GM19240 (cell line): ENCODE results near the gene MYO1D.
"Not testable (repeated sequence)": the region's sequence is repeated elsewhere in the genome, so short reads cannot be mapped to it uniquely, and the experiment has no call there.

ENCODE experiments used
- DNase-seq: peaks from one replicate; pipeline ENCODE4 v3.0.0; 2011; ENCODE audit warnings: low spot score; ENCODE audit not compliant: insufficient read length

MYO1D gene

GRCh38 chr17:32855620-32856019 lies 21.3 kb downstream of the MYO1D start:
- DNase-seq, result no peak

DNA sequence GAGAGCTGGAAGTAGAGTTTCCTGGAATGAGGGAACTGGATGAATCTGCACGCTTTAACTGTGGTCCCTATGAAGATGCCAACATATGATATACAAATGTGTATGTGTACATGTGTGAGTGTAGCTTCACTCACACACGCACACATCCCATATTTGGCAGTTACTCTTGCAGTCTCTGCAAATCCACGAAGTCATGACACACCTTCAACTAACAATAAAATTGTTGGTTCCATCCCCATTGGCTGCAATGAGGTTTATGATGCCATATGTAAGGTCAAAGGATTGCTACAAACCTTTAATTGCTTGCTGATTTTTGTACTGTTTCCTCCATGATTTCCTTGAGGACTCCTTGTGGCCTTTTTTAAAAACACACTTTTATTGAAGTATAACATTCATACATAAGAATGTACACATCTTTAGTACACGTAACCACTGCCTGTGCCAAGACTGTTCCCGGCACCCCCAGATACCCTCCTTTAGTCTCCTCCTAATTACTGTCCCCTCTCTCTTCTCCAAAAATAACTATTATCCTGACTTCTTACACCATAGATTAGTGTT lies 22.0 kb downstream of the MYO1D start:
- DNase-seq, result no peak

DNA sequence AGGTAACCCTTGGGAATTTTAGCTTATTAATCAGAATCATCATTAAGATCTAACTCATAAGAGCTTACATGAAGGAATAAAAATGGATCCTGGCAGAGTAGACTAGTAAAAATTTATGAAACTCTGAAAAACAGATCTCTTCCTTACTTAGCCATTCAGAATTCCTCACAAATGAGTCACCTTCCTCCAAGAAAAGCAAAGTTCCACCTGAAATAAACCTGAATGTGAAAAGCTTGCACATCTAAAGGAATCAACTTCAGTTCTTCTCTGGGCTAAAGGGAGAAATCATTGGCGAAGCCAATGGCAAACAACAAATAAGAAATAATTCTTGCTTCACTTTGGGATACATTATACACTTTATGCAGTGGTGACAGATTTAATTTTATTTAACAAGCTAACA lies 22.7 kb downstream of the MYO1D start:
- no peak for DNase-seq

DNA sequence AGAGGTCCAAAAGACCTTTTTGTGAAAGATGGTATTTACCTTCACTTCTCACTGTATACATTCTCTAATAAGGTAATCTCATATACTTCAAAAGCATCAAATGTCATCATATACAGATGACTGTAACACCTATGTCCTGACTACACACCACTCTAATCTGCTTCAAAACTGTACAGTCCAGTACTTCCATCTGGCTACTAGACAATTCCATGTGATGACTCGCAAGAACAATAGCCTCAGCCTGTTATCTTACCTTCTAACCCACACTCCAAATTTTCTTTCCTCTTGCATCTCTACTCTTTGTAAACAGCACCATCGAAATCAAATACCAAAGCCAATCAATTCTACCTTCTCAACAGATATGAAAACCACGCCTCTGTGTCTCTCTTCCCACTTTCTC lies 24.1 kb downstream of the MYO1D start:
- DNase-seq, result no peak

GRCh38 chr17:32849879-32850278 lies 27.0 kb downstream of the MYO1D start:
- no peak for DNase-seq

GRCh38 chr17:32847977-32848376 lies 28.9 kb downstream of the MYO1D start:
- no peak for DNase-seq

GRCh38 chr17:32846143-32846542 lies 30.8 kb downstream of the MYO1D start:
- no peak for DNase-seq

DNA sequence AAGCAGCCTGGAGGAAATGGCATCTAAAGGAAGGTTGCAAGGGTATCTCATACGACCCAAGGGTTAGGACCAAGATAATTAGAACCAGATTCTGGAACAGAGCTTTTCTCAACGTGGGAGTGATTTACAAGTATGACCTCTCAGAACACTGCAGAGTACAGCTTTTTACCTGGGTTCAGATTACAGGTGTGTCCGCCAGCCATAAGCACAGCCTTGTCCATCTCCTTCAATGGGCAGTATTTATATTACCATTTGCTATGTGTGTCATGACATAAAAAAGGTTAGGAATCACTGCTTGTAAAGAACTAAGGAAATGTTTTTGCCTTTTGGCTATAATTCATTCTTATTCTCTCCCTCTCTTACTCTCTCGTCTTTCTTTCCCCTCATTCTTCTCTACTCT lies 36.7 kb downstream of the MYO1D start:
- DNase-seq, result no peak

GRCh38 chr17:32836527-32836926 lies 40.4 kb downstream of the MYO1D start:
- DNase-seq, result no peak

DNA sequence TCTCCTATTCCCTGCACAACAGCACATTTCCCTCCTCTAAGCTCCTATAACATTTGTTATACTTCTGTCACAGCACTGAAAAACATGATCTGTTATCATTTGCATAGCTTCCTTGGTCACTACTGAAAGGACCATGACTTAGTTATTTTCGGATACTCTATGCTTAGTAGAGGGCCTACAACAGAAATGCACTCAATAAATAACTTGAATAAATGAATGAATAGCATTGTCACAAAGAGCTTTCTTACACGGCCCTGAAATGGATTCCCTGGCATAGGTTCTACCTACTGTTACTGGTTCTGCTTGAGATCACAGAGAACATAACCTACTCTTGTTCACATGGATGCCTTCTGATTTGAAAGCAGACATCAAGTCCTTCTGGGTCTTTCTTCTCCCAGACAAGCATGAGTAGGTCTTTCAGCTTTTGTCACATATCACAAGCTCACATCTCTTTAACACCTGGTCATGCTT lies 41.6 kb downstream of the MYO1D start:
- DNase-seq, result no peak

DNA sequence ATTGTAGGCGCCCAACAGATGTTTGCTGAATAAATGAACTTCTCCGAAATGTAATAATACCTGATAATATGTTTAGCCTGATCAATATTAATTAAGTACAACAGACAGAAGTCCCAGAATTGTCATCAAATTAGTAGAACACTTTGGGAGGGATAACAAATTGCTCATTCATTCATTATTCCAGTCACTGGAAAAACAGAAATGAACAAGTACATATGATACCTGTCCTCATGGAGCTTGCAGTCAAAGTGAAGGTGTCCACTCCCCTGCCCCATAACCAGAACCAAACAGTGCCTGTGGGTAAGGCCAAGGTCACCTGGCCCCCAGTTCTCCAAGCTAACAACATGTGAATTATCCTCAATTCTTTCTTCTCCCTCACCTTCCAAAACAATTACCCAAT lies 42.8 kb downstream of the MYO1D start:
- no peak for DNase-seq

DNA sequence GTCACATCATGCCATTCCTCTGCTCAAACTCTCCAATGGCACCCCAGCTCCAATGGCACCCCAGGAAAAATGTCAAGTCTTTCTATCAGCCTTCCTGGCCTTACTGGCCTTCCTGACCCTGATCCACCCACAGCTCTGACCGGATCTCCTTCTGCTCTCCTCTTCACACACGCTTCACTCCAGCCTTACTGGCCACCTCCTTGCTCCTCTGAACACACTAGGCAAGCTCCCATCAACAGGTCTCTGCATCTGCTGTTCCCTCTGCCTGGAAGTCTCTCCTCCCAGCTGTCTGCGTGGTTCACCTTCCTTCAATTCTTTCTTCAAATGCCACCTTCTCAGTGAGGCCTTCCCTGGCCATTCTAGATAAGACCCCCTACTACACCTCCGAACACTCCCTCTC lies 43.4 kb downstream of the MYO1D start:
- DNase-seq, result no peak

DNA sequence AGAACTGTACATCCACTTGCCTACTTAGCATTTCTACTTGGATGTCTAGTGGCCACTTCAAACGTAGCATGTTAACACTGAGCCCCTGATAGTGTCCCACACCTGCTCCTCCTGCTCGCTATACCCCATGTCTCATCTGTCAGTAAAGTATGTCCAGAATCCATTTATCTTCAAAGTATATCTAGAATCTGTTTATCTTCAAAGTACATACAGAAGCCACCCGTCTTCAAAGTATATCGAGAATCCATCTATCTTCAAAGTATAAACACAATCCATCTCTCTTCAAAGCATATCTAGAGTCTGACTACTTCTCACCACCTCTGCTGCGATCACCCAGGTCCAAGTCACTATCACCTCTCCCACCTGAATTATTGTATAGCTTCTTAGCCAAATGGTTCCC lies 43.8 kb downstream of the MYO1D start:
- DNase-seq, result no peak

DNA sequence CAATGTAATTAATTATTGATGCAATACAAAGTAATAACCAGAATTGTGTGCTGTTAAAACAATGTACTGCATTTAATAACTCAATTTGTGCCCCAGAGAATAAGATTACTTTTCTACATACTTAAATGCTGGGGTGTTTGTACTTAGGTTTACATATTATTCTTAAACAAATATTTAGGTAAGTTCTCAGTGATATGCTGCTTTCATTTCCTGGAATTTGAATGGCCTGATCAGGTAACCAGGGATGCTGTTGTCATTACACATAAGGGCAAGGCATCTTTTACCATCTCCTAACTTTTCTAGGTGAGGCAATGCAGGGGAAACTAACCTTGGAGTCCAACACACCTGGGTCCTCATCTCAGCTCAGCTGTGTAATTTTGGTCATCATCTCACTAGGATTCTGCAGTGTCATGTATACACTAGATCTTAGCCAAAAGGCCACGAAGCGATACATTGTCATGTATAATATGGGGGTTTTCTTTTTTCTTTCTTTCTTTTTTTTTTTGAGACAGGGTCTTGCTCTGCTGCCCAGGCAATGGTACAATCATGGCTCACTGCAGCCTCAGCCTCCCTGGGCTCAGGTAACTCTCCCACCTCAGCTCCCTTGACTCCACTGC lies 45.2 kb downstream of the MYO1D start:
- no peak for DNase-seq

DNA sequence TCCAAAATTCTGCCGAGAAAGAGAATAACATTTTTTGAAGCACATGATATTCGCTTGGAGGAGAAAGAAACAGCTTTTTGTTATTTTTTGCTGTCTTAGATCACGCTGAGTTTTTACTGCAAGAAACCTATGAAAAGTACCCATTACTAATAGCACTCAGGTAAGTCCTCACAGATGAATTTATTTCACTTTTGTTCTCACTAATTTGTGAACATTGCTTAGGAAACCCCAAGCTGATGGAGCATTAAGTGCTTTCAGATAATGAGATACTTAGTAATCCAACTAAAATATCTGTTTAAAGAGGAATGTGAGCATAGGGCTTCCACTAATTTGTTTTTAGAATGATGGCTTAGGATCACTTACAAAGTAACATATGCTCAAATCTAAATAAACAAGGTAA lies 45.7 kb downstream of the MYO1D start:
- no peak for DNase-seq

GRCh38 chr17:32828822-32829221 lies 48.1 kb downstream of the MYO1D start:
- DNase-seq, result no peak

- DNase-seq, result no peak
Measured at GRCh38 chr17:32827227-32827626, 49.7 kb downstream of the MYO1D start.

DNA sequence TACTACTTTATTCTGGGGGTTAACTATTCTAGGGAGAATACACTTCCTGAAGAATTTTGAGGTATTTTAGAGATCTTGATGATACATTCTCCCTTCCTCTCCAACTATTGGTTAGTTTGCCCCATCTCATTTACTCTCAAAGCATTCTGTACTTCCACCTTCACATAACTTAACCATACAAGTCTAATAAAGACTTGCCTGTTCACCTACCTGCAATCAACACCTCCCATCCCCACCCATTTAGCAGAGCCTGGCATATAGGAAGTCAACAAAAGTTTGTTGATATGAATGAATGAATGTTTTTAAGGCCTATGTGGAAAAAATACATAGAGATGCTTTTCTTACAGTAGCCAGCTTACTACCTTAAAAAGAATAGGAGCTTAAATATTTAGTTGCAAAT lies 50.8 kb downstream of the MYO1D start:
- DNase-seq, result no peak

- no peak for DNase-seq
Measured at GRCh38 chr17:32824334-32824733, 52.6 kb downstream of the MYO1D start.

- DNase-seq, result no peak
Measured at GRCh38 chr17:32822996-32823395, 53.9 kb downstream of the MYO1D start.

GRCh38 chr17:32821987-32822934 lies 54.7 kb downstream of the MYO1D start:
- not testable (repeated sequence) for DNase-seq

DNA sequence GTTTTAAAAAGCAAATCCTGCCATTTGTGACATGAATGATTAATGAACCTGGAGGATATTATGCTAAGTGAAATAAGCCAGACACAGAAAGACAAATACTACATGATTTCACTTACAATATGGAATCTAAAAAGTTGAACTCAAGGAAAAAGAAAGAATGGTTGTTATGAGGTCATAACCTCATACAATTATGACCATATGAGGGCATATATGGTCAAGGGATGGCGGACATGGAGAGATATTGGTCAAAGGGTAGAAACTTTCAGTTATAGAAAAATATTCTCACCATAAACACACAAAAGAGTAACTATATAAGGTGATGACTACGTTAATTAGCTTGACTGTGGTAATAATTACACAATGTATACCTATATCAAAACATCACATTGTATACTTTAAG lies 56.5 kb downstream of the MYO1D start:
- DNase-seq, result no peak
